Retinal pigment epithelial cell (primary cell): ENCODE results near the gene RYR2.
A peak's percentile ranks its signal among the peaks of the same experiment; 100 is the strongest.
"Not testable (repeated sequence)": the region's sequence is repeated elsewhere in the genome, so short reads cannot be mapped to it uniquely, and the experiment has no call there.

ENCODE experiments used
- DNase-seq: peaks from one replicate; pipeline ENCODE4 v3.0.0-alpha.2; 2010; ENCODE audit warnings: low read depth
- H3K4me3 ChIP-seq: 2 replicates; pipeline ENCODE4 v1.5.1; 2011; ENCODE audit warnings: mild to moderate bottlenecking, low read length, control low read depth, moderate library complexity
- CTCF ChIP-seq: conservative IDR thresholded peaks from 2 replicates; pipeline ENCODE4 v1.5.1; 2011; ENCODE audit warnings: low read depth, low read length, control low read depth, inconsistent platforms

The RYR2 gene

DNA sequence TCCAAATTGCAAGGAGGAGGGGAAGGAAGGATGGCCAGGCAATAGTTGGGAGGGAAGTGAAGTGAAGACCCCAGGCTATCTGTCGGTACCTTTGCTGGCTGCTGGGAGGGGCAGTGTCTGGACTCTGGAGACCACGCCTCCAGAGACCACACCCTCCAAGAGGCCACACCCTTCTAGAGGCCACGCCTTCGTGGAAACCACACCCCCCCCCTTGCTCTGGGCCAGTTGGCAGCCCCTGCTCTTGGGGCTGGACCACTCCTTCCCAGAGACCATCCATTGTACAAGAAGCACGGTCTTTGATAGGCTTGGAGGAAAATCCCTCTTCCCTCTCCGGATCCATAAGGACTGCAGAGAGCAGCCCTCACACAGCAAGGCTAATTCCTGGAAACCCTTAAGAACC lies 73.1 kb downstream of the RYR2 start:
- H3K4me3 ChIP-seq, result no peak overlapping the region
- no peak for TF ChIP-seq CTCF
- no peak for DNase-seq

- H3K4me3 ChIP-seq, result no peak overlapping the region
- no peak for DNase-seq
- no peak for TF ChIP-seq CTCF
Observed at GRCh38 chr1:237119091-237119490, 77.1 kb downstream of the RYR2 start.

- TF ChIP-seq CTCF, result no peak
- DNase-seq, result no peak
- no peak overlapping the region for H3K4me3 ChIP-seq
Observed at GRCh38 chr1:237120683-237121082, 78.7 kb downstream of the RYR2 start.

DNA sequence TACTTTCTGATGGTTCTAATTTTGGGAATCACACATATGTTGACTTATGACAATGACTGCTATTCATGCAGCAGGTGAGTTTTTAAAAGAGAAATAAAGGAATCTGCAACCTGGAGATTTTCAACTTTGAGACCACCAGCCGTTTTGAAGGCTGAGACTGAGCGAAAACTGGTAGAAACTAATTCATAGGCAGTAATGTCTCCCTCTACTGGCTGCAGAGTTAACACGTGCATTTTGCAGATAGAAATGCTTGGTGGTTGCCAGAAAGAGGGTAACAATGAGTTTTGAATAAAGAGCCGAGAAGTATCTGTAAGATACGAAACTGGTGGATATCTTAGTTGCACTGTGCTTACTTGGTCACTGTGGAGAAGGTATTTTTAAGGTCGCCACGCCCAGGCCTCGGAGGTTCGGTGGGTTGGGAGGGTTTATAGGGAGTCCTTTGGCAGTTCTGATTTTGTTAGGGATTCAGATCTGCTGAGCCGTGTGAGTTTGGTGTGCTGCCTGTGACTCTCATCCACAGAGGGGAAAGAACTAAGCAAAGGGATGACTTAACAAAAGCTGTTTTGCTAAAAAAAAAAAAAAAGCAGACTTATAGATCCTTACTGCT lies 83.0 kb downstream of the RYR2 start:
- TF ChIP-seq CTCF, result peak; percentile 43
- DNase-seq, result no peak
- no peak overlapping the region for H3K4me3 ChIP-seq

- TF ChIP-seq CTCF, result no peak
- no peak for DNase-seq
- H3K4me3 ChIP-seq, result no peak overlapping the region
Observed at GRCh38 chr1:237126180-237126579, 84.2 kb downstream of the RYR2 start.

DNA sequence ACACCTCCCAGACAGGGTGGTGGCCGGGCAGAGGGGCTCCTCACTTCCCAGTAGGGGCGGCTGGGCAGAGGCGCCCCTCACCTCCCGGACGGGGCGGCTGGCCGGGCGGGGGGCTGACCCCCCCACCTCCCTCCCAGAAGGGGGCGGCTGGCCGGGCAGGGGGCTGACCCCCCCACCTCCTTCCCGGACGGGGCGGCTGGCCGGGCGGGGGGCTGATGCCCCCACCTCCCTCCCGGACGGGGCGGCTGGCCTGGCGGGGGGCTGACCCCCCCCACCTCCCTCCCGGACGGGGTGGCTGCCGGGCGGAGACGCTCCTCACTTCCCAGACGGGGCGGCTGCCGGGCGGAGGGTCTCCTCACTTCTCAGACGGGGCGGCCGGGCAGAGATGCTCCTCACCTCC lies 85.3 kb downstream of the RYR2 start:
- not testable (repeated sequence) for DNase-seq, H3K4me3 ChIP-seq

DNA sequence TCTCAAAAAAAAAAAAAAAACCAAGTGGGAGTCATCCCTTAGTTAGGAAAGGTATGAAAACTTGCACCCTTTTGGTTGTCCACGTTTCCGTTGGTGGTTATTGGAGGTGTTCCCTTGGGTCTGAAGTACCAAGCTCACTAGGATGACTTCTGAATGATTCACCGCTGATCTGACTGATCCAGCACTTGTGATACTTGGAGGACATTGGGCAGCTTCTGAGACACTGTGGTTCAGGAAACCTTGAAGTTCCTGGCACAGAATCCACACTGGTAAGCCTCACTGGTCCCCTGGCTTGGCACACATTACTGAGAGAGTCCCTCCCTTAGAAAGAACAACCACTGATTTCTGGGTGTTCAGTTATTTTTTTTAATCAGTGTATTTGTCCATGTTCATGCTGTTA lies 91.9 kb downstream of the RYR2 start:
- no peak overlapping the region for H3K4me3 ChIP-seq
- TF ChIP-seq CTCF, result no peak
- DNase-seq, result no peak

- TF ChIP-seq CTCF, result no peak
- no peak for DNase-seq
- no peak overlapping the region for H3K4me3 ChIP-seq
Observed at GRCh38 chr1:237134929-237135328, 92.9 kb downstream of the RYR2 start.
